GM19455 (cell line): ENCODE results near the gene KCNK1.
"Not testable (repeated sequence)": the region's sequence is repeated elsewhere in the genome, so short reads cannot be mapped to it uniquely, and the experiment has no call there.

Experiments used
- ATAC-seq: cut with Tn5 transposase; IDR thresholded peaks from one replicate; pipeline ENCODE4 v1.9.1; 2021; ENCODE audit not compliant: unreplicated experiment

Gene KCNK1

DNA sequence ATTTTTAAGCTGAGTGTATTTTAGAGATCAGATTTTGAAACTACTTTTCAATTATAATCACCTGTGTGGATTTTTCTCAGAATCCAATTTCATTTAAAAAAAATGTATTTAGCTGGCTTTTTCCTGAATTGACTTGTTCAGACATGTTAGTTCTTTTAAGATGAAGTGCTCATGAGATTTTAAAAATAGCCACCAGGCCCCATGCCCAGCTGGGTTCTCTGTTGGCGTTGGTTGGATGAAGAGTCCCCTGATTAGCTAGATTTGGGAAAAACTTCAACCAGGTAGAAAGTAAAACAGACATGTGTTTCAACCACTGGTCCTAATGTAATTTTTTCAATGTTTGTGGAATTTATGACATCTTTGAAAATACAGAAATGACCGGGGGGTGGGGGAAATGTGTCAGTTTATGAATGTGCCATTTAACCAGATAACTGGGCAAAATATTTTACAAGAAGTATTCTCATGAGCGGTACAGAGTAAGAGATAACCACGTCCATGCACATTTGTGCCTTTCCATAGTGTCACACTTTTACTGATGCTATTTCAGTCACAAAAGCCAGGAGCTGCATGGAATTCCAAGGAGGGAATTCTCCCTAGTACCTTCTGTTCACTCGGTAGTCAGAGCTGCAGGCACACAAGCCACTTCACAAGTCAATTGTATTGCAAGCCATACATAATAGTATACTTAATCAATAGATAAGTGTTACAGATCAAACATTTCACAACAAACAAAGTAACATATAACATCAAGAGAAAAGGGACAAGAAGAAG, 51.1 kb downstream of the KCNK1 start:
- ATAC-seq, result no peak

DNA sequence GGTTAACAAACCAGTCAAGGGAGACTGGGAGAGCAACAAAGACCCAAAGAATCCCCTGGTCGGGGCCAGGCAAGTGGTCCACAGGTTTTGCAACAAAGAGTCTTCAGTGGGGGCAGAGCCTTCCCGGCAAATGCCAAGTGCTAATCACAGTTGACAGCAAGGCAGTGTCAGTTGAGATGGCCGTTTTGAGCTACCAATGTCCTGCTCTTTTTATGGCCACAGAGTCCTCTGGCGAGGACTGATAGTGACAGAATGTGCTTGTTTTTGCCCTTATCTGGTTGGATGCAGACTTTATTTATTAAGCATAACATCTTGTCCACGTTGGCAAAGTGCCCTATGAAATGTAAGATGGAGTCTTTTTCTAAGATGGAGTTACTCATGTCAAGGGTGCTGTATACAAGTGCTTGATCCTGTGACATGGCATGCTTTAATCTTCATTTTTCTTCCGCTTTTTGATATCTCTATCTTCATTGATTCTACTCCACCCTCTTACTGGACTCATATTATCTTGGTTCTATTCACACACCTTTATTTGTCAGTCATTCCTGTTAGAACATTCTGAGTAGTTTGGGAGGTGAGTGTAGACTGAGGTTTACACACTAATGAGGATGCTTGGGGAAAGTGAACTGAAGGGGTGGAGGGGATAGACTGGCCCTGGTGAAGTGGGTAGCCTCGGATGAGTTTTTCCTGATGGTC, 51.8 kb downstream of the KCNK1 start:
- ATAC-seq, result no peak

DNA sequence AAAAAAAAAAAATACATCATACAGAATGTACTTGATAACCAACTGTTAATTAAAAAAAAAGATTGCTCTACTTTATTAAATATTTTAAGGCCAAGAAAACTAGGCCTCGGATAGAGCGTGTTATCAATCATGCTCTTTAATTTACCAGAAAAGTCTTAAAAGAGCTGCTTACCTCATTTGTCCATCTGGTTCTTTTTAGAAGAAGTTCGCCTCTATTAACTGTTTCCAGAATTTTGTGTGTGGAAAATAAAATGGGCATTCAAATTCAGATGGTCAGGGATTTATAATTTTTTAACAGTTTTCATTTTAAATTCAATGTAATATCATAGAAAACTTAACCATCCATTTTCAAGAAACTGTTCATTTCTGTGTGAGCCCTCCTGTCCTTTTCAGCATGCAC, 53.8 kb downstream of the KCNK1 start:
- no peak for ATAC-seq

DNA sequence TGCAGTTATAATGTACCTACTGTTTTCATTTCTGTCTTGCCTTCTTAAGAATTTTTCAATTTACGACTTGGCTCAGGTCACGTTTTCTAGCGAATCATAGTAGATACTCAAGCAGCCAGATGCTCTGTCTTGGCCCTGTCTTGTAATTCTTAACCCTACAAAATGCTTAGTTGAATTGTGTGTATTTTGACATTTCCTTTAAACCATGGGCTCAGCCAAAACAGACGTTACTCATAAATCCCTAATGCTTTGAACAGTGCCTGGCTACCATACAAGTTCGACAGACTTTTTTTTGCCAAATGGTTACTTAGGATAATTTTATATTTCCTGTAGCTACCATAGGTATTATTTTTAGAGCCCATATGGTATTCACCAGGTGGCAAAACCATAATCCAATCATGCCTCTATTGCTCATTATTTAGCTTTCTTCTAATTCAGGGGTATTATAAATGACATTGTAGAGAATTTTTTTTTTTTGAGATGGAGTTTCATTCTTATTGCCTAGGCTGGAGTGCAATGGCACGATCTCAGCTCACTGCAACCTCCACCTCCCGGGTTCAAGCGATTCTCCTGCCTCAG, 54.3 kb downstream of the KCNK1 start:
- no peak for ATAC-seq

DNA sequence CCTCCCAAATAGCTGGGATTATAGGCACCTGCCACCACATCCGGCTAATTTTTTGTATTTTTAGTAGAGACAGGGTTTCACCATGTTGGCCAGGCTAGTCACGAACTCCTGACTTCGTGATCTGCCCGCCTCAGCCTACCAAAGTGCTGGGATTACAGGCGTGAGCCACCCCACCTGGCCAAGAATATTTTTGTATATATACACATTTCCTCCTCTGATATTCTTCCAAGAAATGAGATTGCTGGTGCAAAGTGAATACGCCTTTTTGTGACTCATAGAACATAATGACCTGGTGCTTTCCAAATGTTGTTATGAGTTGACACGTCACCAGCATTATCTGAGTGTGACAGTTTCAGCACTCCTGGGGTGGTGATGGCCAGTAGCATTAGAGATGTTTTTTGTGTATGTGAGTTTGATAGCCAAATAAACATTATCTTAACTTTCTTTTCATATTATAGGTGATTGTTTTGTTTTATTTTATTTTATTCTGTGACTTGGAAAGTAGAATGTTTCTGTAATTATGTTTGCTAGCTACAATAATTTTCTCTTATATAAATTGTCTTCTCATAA, 54.9 kb downstream of the KCNK1 start:
- ATAC-seq, result no peak

DNA sequence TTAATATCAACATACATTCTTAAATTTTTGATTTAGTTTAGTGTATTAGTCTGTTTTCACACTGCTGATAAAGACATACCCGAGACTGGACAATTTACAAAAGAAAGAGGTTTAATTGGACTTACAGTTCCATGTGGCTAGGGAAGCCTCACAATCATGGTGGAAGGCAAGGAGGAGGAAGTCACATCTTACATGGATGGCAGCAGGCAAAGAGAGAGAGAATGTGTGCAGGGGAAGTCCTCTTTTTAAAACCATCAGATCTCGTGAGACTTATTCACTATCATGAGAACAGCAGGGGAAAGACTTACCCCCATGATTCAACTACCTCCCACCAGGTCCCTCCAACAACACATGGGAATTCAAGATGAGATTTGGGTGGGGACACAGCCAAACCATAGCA, 56.5 kb downstream of the KCNK1 start:
- not testable (repeated sequence) for ATAC-seq

DNA sequence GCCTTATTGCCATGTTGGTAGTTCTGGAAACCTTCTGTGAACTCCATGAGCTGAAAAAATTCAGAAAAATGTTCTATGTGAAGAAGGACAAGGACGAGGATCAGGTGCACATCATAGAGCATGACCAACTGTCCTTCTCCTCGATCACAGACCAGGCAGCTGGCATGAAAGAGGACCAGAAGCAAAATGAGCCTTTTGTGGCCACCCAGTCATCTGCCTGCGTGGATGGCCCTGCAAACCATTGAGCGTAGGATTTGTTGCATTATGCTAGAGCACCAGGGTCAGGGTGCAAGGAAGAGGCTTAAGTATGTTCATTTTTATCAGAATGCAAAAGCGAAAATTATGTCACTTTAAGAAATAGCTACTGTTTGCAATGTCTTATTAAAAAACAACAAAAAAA, 57.4 kb downstream of the KCNK1 start:
- ATAC-seq, result no peak

DNA sequence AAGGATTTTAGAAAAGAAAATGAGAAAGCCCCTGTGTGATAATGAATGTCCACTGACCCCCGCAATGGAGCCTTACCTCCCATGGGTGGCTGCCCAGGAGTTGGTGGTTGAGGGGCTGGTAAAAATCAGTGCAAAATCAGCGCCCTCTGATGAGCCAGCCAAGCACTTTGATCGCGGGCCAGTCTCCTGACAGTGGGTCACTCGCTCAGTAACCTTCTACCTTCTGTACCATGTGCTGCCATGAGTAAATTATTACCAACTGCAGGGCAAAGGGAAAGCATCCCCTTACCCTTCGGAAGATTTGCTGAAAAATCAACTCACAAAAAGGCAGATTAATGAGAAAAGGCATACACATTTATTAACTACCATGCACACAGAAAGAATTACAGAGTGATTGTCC, 58.8 kb downstream of the KCNK1 start:
- no peak for ATAC-seq

DNA sequence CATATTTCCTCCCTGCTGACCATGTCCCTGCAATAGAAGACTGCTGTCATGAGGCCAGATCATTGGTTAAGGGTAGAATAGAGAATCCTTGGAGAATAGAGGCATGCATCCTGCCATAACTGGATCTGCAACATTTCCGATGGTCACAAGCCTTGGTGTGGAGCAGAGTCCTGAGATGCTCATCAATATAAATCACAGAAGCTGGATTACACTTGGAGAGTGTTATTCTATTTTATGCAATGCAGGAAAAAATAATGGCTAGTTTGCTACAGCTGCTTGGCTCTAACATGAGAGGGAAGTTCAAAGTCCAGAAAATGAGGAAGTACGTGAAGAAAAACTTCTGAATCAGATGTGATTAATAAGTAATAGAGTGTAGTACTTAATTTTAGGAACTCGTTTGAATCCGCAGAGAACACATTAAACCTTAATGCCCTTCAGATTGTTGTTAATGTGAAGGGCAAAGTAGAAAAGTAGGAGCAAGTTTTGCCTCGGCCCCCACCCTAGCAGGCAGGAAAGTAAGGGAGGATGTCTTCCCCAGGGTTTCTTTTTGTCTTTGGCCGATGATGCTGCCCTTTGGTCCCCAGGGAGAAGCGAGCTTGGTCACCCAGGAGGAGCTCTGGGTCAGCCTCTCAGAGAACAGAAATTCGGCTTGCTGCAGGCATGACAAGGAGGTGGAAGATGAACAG, 59.5 kb downstream of the KCNK1 start:
- ATAC-seq, result no peak

DNA sequence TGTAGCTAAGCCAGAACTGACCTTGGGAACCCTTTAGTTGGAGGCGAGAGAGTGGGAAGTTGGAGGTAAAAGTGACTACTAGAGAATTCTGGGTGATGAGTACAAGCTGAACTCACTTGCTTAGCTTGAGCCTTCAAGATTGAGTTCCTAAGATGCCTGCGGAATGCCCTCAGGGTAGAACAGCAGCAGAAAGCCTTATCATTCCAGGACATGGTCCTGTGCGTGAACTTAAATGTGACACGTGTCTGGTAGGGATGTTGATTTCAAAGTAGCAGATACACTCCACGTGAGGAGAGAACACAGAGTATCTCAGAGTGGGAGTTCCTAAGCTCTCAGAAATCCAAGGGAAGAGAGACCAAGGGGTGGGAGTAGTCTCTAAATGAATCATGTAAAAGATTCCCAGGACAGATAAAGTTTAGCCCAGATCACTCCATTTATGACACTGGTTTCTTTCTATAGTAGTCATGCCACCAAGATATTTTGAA, 60.1 kb downstream of the KCNK1 start:
- ATAC-seq, result no peak

DNA sequence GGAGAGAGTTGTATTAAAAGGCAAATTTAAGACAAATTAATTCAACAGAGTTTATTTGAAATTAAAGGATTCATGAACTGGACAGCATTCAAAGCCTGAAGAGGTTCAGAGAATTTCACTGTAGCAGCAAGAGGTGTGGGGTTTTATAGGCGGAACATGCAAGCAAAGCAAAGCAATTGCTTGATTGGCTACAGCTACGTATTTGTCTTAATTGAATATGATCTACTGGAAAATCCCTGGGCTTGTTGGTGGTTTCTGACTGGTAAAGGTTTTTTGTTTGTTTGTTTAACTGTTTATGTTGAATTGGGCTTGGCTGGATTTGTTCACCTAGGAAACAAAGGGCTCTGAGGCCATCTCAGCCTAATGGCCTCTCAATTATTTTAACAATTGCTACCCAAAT, 61.5 kb downstream of the KCNK1 start:
- ATAC-seq, result no peak

DNA sequence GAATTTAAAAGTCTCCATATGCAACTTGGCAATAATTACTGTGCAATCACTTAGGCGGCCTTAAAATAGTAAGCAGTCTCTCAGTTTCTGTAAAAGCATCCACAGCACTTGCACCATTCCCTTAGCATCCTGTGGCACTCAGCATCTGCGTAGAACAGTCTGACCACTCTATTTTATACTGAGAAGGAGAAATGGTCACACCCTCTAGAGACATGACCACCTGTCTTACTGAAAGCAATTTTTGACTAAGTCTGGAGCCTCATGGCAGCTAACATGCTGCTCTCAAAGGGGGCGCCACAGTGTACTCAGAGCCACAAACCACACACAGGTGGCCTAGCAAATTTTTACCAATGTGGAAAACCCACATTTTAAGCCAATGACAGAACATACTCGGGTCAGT, 62.0 kb downstream of the KCNK1 start:
- peak; percentile 89 for ATAC-seq

DNA sequence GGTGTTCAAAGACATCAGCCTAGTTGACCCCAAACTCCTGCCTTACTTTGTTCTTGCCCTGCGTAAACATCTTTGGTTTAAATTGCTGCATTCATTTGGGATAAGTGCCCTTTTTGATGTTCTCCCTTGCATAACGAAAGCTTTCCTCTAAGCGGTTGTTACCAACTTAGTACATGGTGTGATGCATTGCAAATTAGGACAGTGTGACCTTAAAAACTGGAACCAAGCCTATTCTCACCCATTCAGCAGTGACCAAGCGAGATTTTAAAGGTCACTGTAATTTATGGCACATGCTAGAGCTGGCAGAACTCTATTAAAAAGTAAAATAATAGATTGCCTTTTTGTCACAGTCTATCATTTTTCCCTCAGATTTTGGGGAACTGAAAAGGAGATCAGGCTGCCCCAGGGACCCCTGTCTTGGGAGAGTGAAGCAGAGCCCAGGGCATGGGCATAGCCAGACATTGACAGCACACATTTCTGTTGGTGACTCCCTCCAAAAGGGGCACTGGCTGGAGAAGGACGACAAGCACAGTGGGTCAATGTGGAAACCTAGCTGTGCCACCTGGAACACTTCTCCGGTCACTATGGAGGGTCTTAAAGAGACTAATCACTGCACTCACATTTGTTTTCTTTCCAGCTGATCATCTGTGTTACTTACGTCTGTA, 63.9 kb downstream of the KCNK1 start:
- ATAC-seq, result no peak

DNA sequence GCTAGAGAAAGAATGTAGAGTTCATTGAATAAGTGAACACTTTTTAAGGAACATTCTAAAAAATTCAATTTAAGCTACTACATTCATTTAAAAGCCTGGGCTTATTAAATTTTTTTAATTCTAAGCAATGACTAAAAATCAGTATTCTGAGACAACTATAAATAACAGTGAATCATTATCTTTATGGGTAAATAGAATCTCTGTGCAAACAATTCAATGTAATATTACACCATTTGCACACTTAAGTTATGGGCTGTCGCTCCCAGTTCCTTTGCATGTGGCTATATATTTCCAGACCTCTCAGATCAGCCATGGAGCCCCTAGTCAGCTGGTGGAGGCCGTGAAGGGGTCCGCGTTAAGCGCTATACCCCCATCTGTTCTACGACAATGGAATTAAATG, 65.1 kb downstream of the KCNK1 start:
- no peak for ATAC-seq

DNA sequence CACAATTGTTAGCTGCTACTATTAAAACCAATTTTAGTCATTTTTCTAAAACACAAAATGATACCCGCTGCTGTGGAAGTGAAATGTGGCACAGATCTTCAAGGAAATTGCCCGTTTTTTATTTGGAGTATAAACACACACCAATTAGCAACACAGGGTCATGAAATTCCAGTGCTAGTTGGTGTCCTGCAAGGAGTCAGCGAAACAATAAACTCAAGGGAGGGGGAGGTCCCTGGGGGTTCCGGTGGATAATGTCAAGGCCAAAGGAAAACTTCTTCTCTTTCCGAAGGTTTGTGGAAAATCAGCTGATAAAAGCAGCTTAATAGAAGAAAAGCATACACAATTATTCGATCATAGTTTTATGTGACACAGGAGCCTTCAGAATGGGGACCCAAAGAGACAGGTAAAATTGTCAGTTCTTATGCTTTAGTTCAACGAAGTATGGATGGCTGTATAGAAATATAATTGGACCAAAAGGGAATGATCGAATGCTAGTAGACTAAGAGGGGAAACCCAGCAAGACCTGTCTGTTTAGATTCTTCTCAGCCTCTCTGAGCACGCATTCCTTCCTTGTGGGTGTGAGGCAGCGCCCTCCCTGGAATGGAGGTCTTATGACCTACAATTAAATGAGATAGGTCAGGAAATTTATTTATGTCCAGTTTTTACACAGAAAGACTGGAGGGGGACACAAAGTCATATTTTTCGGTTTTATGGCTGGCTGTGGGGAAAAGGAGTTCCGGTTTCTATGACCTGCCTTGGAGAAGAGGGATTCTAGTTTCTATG, 65.9 kb downstream of the KCNK1 start:
- ATAC-seq, result no peak

DNA sequence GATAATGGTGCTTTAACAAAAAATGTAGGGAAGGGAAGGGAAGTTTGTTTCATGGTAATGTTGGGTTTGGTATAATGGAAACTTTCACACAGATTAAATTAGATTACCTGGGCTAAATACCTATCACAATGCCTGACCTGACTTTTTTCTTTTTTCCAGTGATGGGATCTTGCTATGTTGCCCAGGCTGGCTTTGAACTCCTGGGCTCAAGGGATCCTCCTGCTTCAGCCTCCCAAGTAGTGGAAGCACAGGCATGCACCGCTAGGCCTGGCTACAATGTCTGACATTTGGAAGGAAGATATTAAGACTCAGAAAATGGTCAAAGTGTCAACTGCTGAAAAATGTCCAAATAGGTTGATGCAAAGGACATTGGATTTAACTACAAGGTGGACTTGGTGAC, 67.4 kb downstream of the KCNK1 start:
- ATAC-seq, result no peak

DNA sequence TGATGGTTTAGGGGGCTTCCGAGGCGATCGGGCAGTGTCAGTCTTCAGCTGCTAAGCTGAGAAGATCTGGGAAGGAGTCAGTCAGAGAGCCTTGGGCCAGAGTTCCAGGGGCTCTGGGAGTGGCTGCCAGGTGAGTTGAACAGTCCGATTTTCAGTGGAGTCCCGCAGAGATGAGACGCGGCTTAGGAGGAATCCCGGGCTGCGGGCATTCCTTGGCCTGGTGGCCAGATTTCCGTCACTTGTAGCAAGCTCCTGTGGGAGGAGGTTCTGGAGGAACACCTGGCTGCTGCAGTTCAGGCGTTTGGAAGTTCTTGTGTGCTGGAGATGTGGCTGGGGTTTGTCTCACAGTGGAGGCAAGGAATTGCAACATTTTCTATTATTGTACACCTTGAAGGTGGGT, 72.7 kb downstream of the KCNK1 start:
- ATAC-seq, result not testable (repeated sequence)

DNA sequence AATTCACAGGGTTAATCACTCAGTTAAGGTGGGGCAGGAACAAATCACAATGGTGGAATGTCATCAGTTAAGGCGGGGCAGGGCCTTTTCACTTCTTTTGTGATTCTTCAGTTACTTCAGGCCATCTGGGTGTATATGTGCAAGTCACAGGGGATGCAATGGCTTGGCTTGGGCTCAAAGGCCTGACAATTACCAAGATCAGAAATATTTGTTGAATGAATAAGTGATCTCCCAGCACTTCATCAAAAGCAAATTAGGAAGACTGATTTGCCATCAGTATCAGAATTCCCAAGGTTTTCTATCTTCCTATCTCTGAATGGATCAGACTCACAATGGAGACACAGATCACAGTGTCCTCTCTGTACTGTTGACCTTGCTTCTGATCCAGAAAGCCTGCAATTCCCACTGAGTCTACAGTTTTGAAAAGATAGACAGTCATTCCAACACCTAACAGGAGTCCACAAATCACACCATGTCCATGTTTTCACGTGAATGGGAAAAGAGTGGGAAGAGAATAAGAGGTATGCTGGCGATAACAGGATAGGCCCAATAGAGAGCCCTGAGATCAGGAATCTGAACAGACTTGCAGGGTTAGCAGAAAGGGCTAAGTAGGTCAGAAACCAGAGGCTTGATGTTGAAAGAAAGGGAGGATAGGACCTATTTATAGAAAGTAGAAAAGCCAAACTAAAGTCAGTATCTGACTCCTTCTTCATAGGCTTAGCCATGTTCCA, 75.3 kb downstream of the KCNK1 start:
- no peak for ATAC-seq

DNA sequence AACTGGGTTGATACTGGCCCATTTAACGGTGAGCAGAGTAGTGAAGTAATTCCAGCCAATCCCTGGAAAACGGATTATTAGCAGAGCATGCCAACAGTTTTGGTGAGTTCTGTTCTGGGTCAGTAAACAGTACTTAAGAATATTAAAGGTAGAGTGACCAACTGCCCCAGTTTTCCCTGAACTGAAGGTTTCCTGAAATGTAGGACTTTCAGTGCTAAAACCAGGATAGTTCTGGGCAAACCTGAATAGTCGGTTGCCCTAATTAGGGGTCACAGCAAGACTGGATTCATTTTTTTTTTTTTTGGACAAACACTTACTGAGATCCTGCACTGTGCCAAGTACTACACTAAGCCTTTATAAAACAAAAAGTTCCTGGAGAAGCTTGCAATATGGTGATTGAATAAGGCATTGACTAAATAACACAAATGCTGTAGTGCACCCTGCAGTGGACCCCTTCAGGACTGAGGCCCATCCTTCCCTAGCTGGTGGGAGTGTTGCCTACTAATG, 75.9 kb downstream of the KCNK1 start:
- no peak for ATAC-seq
